ENCODE data around the gene TBC1D5. TPM values are rescaled to one million over a fixed set of nuclear protein-coding genes. Genes with fewer than 3 reads are reported as not detected.
A peak's percentile ranks its signal among the peaks of the same experiment; 100 is the strongest.
"Not testable (repeated sequence)": the region's sequence is repeated elsewhere in the genome, so short reads cannot be mapped to it uniquely, and the experiment has no call there.

Gene TBC1D5
- total RNA-seq, 1 donor, result 145 TPM

DNA sequence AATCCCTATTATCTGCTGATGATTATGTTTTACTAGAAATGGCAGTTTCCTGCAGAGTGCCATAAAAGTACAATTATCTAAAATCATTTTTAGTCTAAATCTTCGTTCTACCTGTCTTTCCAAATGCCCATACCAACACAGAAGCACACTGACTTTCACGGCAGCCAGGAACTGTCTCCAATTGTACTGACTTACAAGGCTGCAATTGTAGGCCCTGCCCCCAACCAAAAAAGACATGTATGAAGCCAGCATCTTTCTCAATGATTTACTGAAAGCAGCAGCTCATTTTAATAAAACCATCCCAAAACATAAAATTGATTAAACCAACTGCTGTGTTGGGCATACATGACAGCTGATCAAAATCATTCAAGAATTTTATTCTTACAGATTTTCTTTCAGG, 119.0 kb downstream of the TBC1D5 start:
- DNase-seq (ENCODE audit: low read depth), result no peak
- H3K4me3 ChIP-seq (ENCODE audit: low read depth, low read length), result no peak overlapping the region
- TF ChIP-seq, protein P1, sequence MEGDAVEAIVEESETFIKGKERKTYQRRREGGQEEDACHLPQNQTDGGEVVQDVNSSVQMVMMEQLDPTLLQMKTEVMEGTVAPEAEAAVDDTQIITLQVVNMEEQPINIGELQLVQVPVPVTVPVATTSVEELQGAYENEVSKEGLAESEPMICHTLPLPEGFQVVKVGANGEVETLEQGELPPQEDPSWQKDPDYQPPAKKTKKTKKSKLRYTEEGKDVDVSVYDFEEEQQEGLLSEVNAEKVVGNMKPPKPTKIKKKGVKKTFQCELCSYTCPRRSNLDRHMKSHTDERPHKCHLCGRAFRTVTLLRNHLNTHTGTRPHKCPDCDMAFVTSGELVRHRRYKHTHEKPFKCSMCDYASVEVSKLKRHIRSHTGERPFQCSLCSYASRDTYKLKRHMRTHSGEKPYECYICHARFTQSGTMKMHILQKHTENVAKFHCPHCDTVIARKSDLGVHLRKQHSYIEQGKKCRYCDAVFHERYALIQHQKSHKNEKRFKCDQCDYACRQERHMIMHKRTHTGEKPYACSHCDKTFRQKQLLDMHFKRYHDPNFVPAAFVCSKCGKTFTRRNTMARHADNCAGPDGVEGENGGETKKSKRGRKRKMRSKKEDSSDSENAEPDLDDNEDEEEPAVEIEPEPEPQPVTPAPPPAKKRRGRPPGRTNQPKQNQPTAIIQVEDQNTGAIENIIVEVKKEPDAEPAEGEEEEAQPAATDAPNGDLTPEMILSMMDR (IDR thresholded peaks at IDR 0.05; ENCODE audit: insufficient read depth, low read length), result no peak

DNA sequence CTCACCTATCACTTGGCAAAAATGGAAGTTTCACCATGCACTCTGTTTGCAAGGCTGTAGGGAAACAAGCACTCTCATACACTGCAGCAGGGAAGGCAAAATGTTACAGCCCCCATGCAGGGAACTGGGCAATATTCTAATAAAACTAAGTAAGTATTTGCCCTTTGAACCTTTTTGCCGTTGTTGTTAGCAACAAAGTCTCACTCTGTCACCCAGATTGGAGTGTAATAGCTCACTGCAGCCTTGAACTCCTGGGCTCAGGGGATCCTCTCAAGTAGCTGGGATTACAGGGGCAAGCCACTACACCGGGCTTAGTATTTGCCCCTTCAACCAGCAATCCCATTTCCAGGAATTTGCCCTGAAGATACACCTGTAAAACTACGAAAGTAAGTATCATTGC, 122.5 kb downstream of the TBC1D5 start:
- DNase-seq (ENCODE audit: low read depth), result no peak
- H3K4me3 ChIP-seq (ENCODE audit: low read depth, low read length), result no peak overlapping the region
- TF ChIP-seq, protein P1 (IDR thresholded peaks at IDR 0.05; ENCODE audit: insufficient read depth, low read length), result no peak

DNA sequence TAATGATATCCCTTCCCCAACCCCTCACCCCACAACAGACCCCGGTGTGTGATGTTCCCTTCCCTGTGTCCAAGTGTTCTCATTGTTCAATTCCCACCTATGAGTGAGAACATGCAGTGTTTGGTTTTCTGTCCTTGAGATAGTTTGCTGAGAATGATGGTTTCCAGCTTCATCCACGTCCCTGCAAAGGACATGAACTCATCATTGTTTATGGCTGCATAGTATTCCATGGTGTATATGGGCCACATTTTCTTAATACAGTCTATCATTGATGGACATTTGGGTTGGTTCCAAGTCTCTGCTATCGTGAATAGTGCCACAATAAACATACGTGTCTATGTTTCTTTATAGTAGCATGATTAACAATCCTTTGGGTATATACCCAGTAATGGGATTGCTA, 129.4 kb downstream of the TBC1D5 start:
- H3K4me3 ChIP-seq (ENCODE audit: low read depth, low read length); DNase-seq (ENCODE audit: low read depth): not testable (repeated sequence)

DNA sequence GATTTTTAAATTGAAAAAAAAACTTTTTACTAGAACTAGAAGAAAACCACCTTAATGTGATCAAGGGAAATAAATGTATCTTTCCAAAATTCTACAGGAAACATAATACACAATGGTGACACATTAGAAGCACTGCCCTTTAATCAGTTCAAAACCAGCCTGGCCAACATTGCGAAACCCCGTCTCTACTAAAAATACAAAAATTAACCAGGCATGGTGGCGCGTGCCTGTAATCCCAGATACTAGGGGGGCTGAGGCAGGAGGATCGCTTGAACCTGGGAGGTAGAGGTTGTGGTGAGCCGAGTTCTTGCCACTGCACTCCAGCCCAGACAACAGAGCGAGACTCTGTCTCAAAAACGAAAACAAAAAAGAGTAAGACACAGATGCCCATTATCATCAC, 134.5 kb downstream of the TBC1D5 start:
- TF ChIP-seq, protein P1 (IDR thresholded peaks at IDR 0.05; ENCODE audit: insufficient read depth, low read length), result no peak
- H3K4me3 ChIP-seq (ENCODE audit: low read depth, low read length), result no peak overlapping the region

DNA sequence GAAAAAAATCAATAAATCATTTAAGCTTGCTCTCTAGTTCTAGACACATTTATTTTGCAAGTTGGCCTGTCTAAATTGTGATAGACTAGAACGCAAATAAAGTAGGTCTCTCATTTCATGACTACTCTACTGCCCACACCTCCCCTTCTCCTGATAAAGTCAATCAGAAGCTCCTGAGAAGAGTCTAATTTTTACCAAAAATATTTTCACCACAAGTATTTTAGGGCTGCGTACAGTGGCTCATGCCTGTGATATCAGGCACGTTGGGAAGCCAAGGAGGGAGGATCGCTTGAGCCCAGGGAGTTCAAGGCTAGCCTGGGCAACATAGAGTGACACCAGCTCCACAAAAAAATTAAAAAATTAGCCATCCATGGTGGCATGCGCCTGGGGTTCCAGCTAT, 136.5 kb downstream of the TBC1D5 start:
- DNase-seq (ENCODE audit: low read depth), result no peak
- H3K4me3 ChIP-seq (ENCODE audit: low read depth, low read length), result no peak overlapping the region
- TF ChIP-seq, protein P1 (IDR thresholded peaks at IDR 0.05; ENCODE audit: insufficient read depth, low read length), result no peak

More for the DNA sequence above, 134.5 kb downstream of the TBC1D5 start:
- no peak for DNase-seq (ENCODE audit: low read depth)

DNA sequence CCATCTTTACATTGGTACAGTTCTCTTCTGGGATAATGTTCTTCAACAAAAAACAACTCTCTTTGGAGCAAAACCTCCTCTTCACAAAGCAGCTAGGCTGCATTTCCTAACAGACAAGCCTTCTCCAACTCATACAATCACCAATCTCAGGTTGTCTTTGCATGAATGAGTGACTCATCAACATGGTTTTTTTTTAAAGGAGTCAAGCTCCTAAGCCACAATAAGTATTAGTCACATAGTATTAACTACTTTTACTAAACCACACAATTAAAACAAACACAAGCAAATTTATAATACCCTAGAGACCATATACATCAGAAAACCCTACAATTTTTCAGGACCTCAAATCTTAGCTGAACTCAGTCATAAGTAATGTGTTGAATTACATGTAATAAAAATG, 137.4 kb downstream of the TBC1D5 start:
- TF ChIP-seq, protein P1 (IDR thresholded peaks at IDR 0.05; ENCODE audit: insufficient read depth, low read length), result no peak

DNA sequence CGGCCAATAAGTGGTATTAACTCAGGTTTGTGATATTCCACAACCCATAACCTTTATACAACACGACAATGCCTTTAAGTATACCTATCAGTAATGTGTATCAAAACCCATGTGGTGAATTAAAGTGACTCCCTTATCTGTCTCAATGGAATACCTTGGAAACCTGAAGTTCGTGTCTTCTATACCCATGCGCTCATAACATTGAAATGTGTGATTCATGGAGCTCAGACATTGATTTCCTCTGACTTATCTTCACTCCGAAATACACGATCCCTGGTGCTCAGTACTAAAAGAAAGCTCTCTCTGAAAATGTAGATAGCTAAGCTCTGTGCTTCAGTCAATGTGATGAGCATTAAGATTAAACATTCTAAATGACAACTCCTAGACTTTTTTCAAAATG, 140.3 kb downstream of the TBC1D5 start:
- TF ChIP-seq, protein P1 (IDR thresholded peaks at IDR 0.05; ENCODE audit: insufficient read depth, low read length), result no peak
- no peak for DNase-seq (ENCODE audit: low read depth)
- H3K4me3 ChIP-seq (ENCODE audit: low read depth, low read length), result no peak overlapping the region

More for the DNA sequence above, 137.4 kb downstream of the TBC1D5 start:
- H3K4me3 ChIP-seq (ENCODE audit: low read depth, low read length), result no peak overlapping the region
- DNase-seq (ENCODE audit: low read depth), result peak; percentile 70
